Vagina (tissue), 2 donors: ENCODE results near the gene ZFP57.

ENCODE experiments used
- POLR2AphosphoS5 ChIP-seq, 2 donors: sonication (generic); formaldehyde crosslinking; IDR thresholded peaks; one replicate each; pipeline ENCODE4 v1.9.0; 2017; ENCODE audit warnings: antibody characterized with exemption in 2 of 2, mild to moderate bottlenecking in 2 of 2, low read depth in 1 of 2; ENCODE audit not compliant: insufficient read depth in 1 of 2
- TF ChIP-seq, protein P1 (sequence below), 3 experiments: fragments of 450-650 bp in 2 of 3; fragments of 200-600 bp in 1 of 3; sonication (generic) in 1 of 3; IDR thresholded peaks; one replicate each; pipeline ENCODE4 v1.5.1; 2017 to 2019; ENCODE audit warnings: antibody characterized with exemption in 3 of 3, mild to moderate bottlenecking in 2 of 3, moderate library complexity in 2 of 3

DNA sequence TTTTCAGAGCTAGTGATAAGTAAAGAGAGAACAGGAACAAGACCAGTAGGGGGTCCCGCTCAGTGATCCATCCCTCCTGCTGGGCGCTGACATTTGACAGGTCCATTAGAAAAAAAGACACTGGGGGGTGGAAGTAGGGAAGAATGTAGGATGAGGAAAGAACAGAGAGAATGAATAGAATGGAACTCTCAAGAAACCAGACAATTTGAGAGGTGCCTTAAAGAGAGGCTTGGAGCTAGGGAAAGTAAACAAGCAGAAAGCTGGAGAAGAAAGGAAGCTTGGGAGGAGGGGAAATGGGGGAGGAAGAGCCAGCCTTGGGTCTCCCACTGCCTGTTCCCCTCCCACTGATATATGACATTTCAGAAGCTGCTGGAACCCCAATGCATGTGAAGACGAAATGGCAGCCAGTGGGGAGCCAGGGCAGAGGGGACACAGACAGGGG lies 56.4 kb downstream of the ZFP57 start:
- TF ChIP-seq POLR2AphosphoS5 (IDR thresholded peaks at IDR 0.05; ENCODE audit: insufficient read depth in 1 of 2, low read depth in 1 of 2) = no peak
- TF ChIP-seq, protein P1, sequence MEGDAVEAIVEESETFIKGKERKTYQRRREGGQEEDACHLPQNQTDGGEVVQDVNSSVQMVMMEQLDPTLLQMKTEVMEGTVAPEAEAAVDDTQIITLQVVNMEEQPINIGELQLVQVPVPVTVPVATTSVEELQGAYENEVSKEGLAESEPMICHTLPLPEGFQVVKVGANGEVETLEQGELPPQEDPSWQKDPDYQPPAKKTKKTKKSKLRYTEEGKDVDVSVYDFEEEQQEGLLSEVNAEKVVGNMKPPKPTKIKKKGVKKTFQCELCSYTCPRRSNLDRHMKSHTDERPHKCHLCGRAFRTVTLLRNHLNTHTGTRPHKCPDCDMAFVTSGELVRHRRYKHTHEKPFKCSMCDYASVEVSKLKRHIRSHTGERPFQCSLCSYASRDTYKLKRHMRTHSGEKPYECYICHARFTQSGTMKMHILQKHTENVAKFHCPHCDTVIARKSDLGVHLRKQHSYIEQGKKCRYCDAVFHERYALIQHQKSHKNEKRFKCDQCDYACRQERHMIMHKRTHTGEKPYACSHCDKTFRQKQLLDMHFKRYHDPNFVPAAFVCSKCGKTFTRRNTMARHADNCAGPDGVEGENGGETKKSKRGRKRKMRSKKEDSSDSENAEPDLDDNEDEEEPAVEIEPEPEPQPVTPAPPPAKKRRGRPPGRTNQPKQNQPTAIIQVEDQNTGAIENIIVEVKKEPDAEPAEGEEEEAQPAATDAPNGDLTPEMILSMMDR (IDR thresholded peaks at IDR 0.05) = no peak
